Lung (tissue), 12 donors: Measurements from ENCODE around the gene GSG1L2. TPM values are rescaled to one million over a fixed set of nuclear protein-coding genes. Genes with fewer than 3 reads are reported as not detected.

ENCODE experiments used
- ATAC-seq: fragments of 200-7000 bp; cut with Tn5 transposase; one replicate; pipeline ENCODE4 v1.9.1; 2020; ENCODE audit warnings: moderate number of reproducible peaks; ENCODE audit not compliant: insufficient read depth, low FRiP score
- DNase-seq, 3 donors: peaks; one replicate each; pipeline ENCODE4 v3.0.0-alpha.2; 2013 to 2017
- H3K27ac ChIP-seq, 2 donors: one replicate each; pipeline ENCODE4 v1.5.1; 2013; ENCODE audit warnings: mild to moderate bottlenecking in 2 of 2, moderate library complexity in 2 of 2, control low read depth in 1 of 2, inconsistent platforms in 1 of 2, low read depth in 1 of 2, low read length in 1 of 2
- H3K27me3 ChIP-seq, 3 donors: one replicate each; pipeline ENCODE4 v1.5.1; 2013; ENCODE audit warnings: low read length in 2 of 3; ENCODE audit not compliant: control insufficient read depth in 3 of 3, insufficient read depth in 3 of 3
- H3K36me3 ChIP-seq, 4 donors: one replicate each; pipeline ENCODE4 v1.5.1; 2013; ENCODE audit warnings: low read length in 4 of 4, mild to moderate bottlenecking in 1 of 4, moderate library complexity in 1 of 4; ENCODE audit not compliant: control insufficient read depth in 4 of 4, insufficient read depth in 4 of 4
- H3K4me1 ChIP-seq, 5 donors: one replicate each; pipeline ENCODE4 v1.5.1; 2013; ENCODE audit warnings: low read length in 5 of 5, mild to moderate bottlenecking in 2 of 5, moderate library complexity in 1 of 5; ENCODE audit not compliant: control insufficient read depth in 5 of 5, insufficient read depth in 5 of 5
- H3K4me3 ChIP-seq: one replicate; pipeline ENCODE4 v1.5.1; 2013; ENCODE audit warnings: mild to moderate bottlenecking, control low read depth, moderate library complexity
- H3K9ac ChIP-seq, 2 donors: one replicate each; pipeline ENCODE4 v1.5.1; 2013; ENCODE audit warnings: low read length in 2 of 2, control low read depth in 1 of 2; ENCODE audit not compliant: insufficient read depth in 1 of 2
- H3K9me3 ChIP-seq, 4 donors: one replicate each; pipeline ENCODE4 v1.5.1; 2013; ENCODE audit warnings: low read length in 3 of 4, mild to moderate bottlenecking in 1 of 4, moderate library complexity in 1 of 4; ENCODE audit not compliant: control insufficient read depth in 4 of 4, insufficient read depth in 3 of 4
- CTCF ChIP-seq: IDR thresholded peaks from 2 replicates; pipeline ENCODE4 v1.5.1; 2012; ENCODE audit warnings: mild to moderate bottlenecking; ENCODE audit errors: control extremely low read depth, extremely low read depth
- WGBS, 2 donors: extraction: QIAGEN DNeasy Blood & Tissue Kit; methylation state at CpG; one replicate each; pipeline ENCODE4 v1.1.7; 2013; 5-methylcytosine and 5-hydroxymethylcytosine counted together
- polyA plus RNA-seq, 2 donors: library from polyadenylated mRNA; stranded (reverse); fragments of 200-250 nt; gene quantifications; one replicate each; pipeline ENCODE4 v1.2.1, GENCODE V29; 2013
- total RNA-seq, 2 donors: library from RNA; depleted of rRNA in 1 of 2; stranded (reverse); fragments of >200 nt in 1 of 2; gene quantifications; one replicate each; pipeline ENCODE4 v1.2.1, GENCODE V29; 2014 to 2021
- donor health status: control.
- donor health status: control.
- donor health status: Bipolar disorder and iron deficiency.
- donor health status: healthy.
- donor health status: DM: yes; HTN: yes; CAD: no.

Gene GSG1L2
- total and polyA plus RNA-seq, 4 donors, result not detected

DNA sequence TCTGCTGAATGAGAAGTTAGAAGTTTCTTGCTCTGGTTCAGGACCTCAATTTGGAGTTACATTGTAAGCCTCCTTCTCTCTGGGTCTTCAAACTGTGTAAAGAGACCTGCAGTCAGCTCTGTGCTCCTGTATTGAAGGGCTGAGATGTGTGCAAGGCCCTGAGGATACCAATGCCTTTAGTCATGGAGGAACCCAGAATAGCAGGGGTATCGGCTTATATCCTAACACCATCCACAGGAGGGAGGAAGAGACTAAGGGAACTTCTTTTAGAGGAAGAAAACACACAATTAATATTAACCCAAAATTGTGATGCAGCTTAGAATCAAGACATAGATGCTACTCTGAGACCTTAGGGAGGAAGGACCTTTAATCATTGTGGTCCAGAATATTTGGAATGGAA is 40.3 kb upstream of the GSG1L2 start:
- H3K9me3 ChIP-seq, result peaks cover 0 to 15% (median 5%) of the 10 kb centered on the region in 4 donors
- peaks cover 0 to 2% (median 0%) of the 10 kb centered on the region in 5 donors for H3K4me1 ChIP-seq
- ATAC-seq (no peak), DNase-seq (no peak)
- no peak for TF ChIP-seq CTCF
- H3K9ac ChIP-seq, result no peak overlapping the region
- WGBS, 2 donors, result 69 to 95% methylated on average over 1 of the region's 1 CpG
- H3K4me3 ChIP-seq, result no peak overlapping the region
- H3K36me3 ChIP-seq, result no peaks in the 10 kb centered on the region
- no peaks in the 10 kb centered on the region for H3K27me3 ChIP-seq
- no peak overlapping the region for H3K27ac ChIP-seq

GRCh38 chr17:9860851-9861250 is 39.0 kb upstream of the GSG1L2 start:
- no peak overlapping the region for H3K9ac ChIP-seq
- H3K36me3 ChIP-seq, result no peaks in the 10 kb centered on the region
- no peak overlapping the region for H3K4me3 ChIP-seq
- no peak for TF ChIP-seq CTCF
- DNase-seq, result no peak
- WGBS, 2 donors, result 75 to 87% methylated on average over 7 of the region's 7 CpGs
- no peaks in the 10 kb centered on the region for H3K27me3 ChIP-seq
- H3K27ac ChIP-seq, result no peak overlapping the region
- H3K4me1 ChIP-seq, result peaks cover 0 to under 1% (median 0%) of the 10 kb centered on the region in 5 donors
- ATAC-seq, result no peak
- H3K9me3 ChIP-seq, result peaks cover 0 to 15% (median 5%) of the 10 kb centered on the region in 4 donors

DNA sequence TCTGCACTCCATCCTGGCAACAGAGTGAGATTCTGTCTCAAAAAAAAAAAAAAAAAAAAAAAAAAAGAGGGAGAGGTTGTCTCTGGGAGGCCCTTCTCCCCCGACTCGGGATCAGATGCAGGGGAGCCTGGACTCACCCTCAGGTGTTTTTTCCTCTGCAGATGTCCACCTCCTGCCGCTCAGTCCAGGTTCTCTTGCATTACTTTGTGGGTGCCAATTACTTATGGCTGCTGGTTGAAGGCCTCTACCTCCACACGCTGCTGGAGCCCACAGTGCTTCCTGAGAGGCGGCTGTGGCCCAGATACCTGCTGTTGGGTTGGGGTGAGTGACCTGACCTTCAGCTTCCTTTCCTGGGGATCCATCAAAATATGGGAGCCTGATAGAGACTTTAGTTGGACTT is 37.9 kb upstream of the GSG1L2 start:
- DNase-seq, result no peak
- Histone ChIP-seq H3K9ac (no peak overlapping the region), H3K4me3 (no peak overlapping the region), H3K27ac (no peak overlapping the region), H3K9me3 (peaks cover 0 to 16% (median 5%) of the 10 kb centered on the region in 4 donors), H3K4me1 (no peaks in the 10 kb centered on the region), H3K36me3 (no peaks in the 10 kb centered on the region), H3K27me3 (no peaks in the 10 kb centered on the region)
- no peak for ATAC-seq
- no peak for TF ChIP-seq CTCF
- 92 to 96% methylated on average over 5 of the region's 5 CpGs for WGBS, 2 donors

GRCh38 chr17:9855036-9855435 is 33.2 kb upstream of the GSG1L2 start:
- no peak for ATAC-seq
- 86 to 94% methylated on average over 4 of the region's 4 CpGs for WGBS, 2 donors
- no peak for TF ChIP-seq CTCF

More at GRCh38 chr17:9855036-9855435, 33.2 kb upstream of the GSG1L2 start:
- H3K9me3 ChIP-seq, result peaks cover 0 to 10% (median 5%) of the 10 kb centered on the region in 4 donors
- no peak for DNase-seq
- H3K4me1 ChIP-seq, result no peaks in the 10 kb centered on the region
- H3K4me3 ChIP-seq, result no peak overlapping the region
- no peaks in the 10 kb centered on the region for H3K36me3 ChIP-seq
- H3K27me3 ChIP-seq, result no peaks in the 10 kb centered on the region
- no peak overlapping the region for H3K27ac ChIP-seq
- H3K9ac ChIP-seq, result no peak overlapping the region
